Eye (tissue), 1 donor: ENCODE results near the gene ZNF445.
"Not testable (repeated sequence)": the region's sequence is repeated elsewhere in the genome, so short reads cannot be mapped to it uniquely, and the experiment has no call there.

Source experiments
- DNase-seq: peaks from one replicate; pipeline ENCODE4 v3.0.0-alpha.2; 2015

ZNF445 gene

GRCh38 chr3:44429459-44429858, 48.0 kb downstream of the ZNF445 start:
- DNase-seq = no peak

- DNase-seq = no peak
Measured at GRCh38 chr3:44428910-44429309, 48.6 kb downstream of the ZNF445 start.

- no peak for DNase-seq
Measured at GRCh38 chr3:44427683-44428082, 49.8 kb downstream of the ZNF445 start.

- DNase-seq = no peak
Measured at GRCh38 chr3:44424758-44425157, 52.7 kb downstream of the ZNF445 start.

GRCh38 chr3:44421280-44421679, 56.2 kb downstream of the ZNF445 start:
- no peak for DNase-seq

- no peak for DNase-seq
Measured at GRCh38 chr3:44420676-44421075, 56.8 kb downstream of the ZNF445 start.

- no peak for DNase-seq
Measured at GRCh38 chr3:44419923-44420650, 57.4 kb downstream of the ZNF445 start.

- DNase-seq = no peak
Measured at GRCh38 chr3:44419116-44419922, 58.2 kb downstream of the ZNF445 start.

- DNase-seq = no peak
Measured at GRCh38 chr3:44418549-44418948, 58.9 kb downstream of the ZNF445 start.

GRCh38 chr3:44418118-44418517, 59.4 kb downstream of the ZNF445 start:
- not testable (repeated sequence) for DNase-seq

- DNase-seq = no peak
Measured at GRCh38 chr3:44416031-44417030, 61.1 kb downstream of the ZNF445 start.

- no peak for DNase-seq
Measured at GRCh38 chr3:44415421-44415820, 62.0 kb downstream of the ZNF445 start.

- DNase-seq = no peak
Measured at GRCh38 chr3:44414517-44415090, 62.9 kb downstream of the ZNF445 start.

- DNase-seq = no peak
Measured at GRCh38 chr3:44412365-44412764, 65.1 kb downstream of the ZNF445 start.

GRCh38 chr3:44411031-44411645, 66.3 kb downstream of the ZNF445 start:
- DNase-seq = no peak

GRCh38 chr3:44409640-44410410, 67.6 kb downstream of the ZNF445 start:
- no peak for DNase-seq

GRCh38 chr3:44402548-44402947, 74.9 kb downstream of the ZNF445 start:
- no peak for DNase-seq

GRCh38 chr3:44400771-44401170, 76.7 kb downstream of the ZNF445 start:
- DNase-seq = no peak

- DNase-seq = no peak
Measured at GRCh38 chr3:44398853-44399252, 78.6 kb downstream of the ZNF445 start.

- not testable (repeated sequence) for DNase-seq
Measured at GRCh38 chr3:44398271-44398670, 79.2 kb downstream of the ZNF445 start.
